H9 (cell line): ENCODE data around the gene CABLES1. TPM values are rescaled to one million over a fixed set of nuclear protein-coding genes. Genes with fewer than 3 reads are reported as not detected.

Experiments
- DNase-seq: peaks from one replicate; pipeline ENCODE4 v3.0.0-alpha.2; 2017
- H2AFZ ChIP-seq: one replicate; pipeline ENCODE4 v1.6.1; 2013; ENCODE audit warnings: mild to moderate bottlenecking, low read length, control low read depth, moderate library complexity
- H2AK5ac ChIP-seq: 2 replicates; pipeline ENCODE4 v1.6.1; 2013; ENCODE audit warnings: low read length, control low read depth, mixed read lengths; ENCODE audit not compliant: insufficient read length
- H2BK120ac ChIP-seq: one replicate; pipeline ENCODE4 v1.6.1; 2013; ENCODE audit warnings: low read depth, mild to moderate bottlenecking, low read length, control low read depth, inconsistent platforms; ENCODE audit not compliant: poor library complexity, severe bottlenecking
- H2BK12ac ChIP-seq: 2 replicates; pipeline ENCODE4 v1.6.1; 2013; ENCODE audit warnings: low read length, control low read depth, mixed read lengths, low read depth; ENCODE audit not compliant: insufficient read length
- H2BK15ac ChIP-seq: 2 replicates; pipeline ENCODE4 v1.6.1; 2013; ENCODE audit warnings: low read depth, low read length, control low read depth
- H2BK20ac ChIP-seq: one replicate; pipeline ENCODE4 v1.6.1; 2013; ENCODE audit warnings: low read depth, mild to moderate bottlenecking, low read length, control low read depth, inconsistent platforms; ENCODE audit not compliant: poor library complexity, severe bottlenecking
- H2BK5ac ChIP-seq: 2 replicates; pipeline ENCODE4 v1.6.1; 2013; ENCODE audit warnings: low read length, control low read depth, mixed read lengths; ENCODE audit not compliant: insufficient read length
- H3K14ac ChIP-seq: 2 replicates; pipeline ENCODE4 v1.6.1; 2013; ENCODE audit warnings: low read length, control low read depth; ENCODE audit not compliant: insufficient read depth
- H3K18ac ChIP-seq: 2 replicates; pipeline ENCODE4 v1.6.1; 2013; ENCODE audit warnings: low read depth, mild to moderate bottlenecking, mixed read lengths, low read length, control low read depth; ENCODE audit not compliant: insufficient read length
- H3K23ac ChIP-seq: 2 replicates; pipeline ENCODE4 v1.6.1; 2013; ENCODE audit warnings: low read length, control low read depth, mixed read lengths, low read depth; ENCODE audit not compliant: insufficient read length
- H3K23me2 ChIP-seq: 2 replicates; pipeline ENCODE4 v1.6.1; 2013; ENCODE audit warnings: low read depth, mild to moderate bottlenecking, mixed read lengths, low read length, control low read depth; ENCODE audit not compliant: insufficient read length, poor library complexity, severe bottlenecking
- H3K27ac ChIP-seq: 2 replicates; pipeline ENCODE4 v1.5.1; 2013; ENCODE audit warnings: low read length, control low read depth, mixed read lengths, low read depth; ENCODE audit not compliant: insufficient read length
- H3K27me3 ChIP-seq: 2 replicates; pipeline ENCODE4 v1.6.1; 2013; ENCODE audit warnings: low read length, control low read depth, inconsistent platforms; ENCODE audit not compliant: insufficient read depth
- H3K4ac ChIP-seq: 2 replicates; pipeline ENCODE4 v1.6.1; 2013; ENCODE audit warnings: low read depth, mild to moderate bottlenecking, control low read depth, inconsistent platforms, low read length, moderate library complexity
- H3K4me1 ChIP-seq: 2 replicates; pipeline ENCODE4 v1.6.1; 2013; ENCODE audit warnings: low read length, control low read depth, inconsistent platforms; ENCODE audit not compliant: insufficient read depth
- H3K4me2 ChIP-seq: 2 replicates; pipeline ENCODE4 v1.6.1; 2013; ENCODE audit warnings: low read length, control low read depth, mixed read lengths; ENCODE audit not compliant: insufficient read length, insufficient read depth
- H3K56ac ChIP-seq: 2 replicates; pipeline ENCODE4 v1.6.1; 2013; ENCODE audit warnings: low read depth, mild to moderate bottlenecking, mixed read lengths, low read length, control low read depth; ENCODE audit not compliant: insufficient read length
- H3K79me1 ChIP-seq: 2 replicates; pipeline ENCODE4 v1.6.1; 2013; ENCODE audit warnings: low read depth, mild to moderate bottlenecking, moderate library complexity, low read length, control low read depth, inconsistent platforms; ENCODE audit not compliant: insufficient read depth, poor library complexity, severe bottlenecking
- H3K79me2 ChIP-seq: 2 replicates; pipeline ENCODE4 v1.6.1; 2013; ENCODE audit warnings: low read length, control low read depth, inconsistent platforms; ENCODE audit not compliant: insufficient read depth
- H3K9ac ChIP-seq: 2 replicates; pipeline ENCODE4 v1.6.1; 2013; ENCODE audit warnings: low read length, control low read depth, mixed read lengths; ENCODE audit not compliant: insufficient read length; ENCODE audit errors: extremely low read depth
- H3K9me3 ChIP-seq: one replicate; pipeline ENCODE4 v1.6.1; 2013; ENCODE audit warnings: low read depth, low read length, inconsistent platforms; ENCODE audit not compliant: control insufficient read depth
- H3T11ph ChIP-seq: one replicate; pipeline ENCODE4 v1.6.1; 2013; ENCODE audit warnings: mild to moderate bottlenecking, low read length, control low read depth, inconsistent platforms
- H4K20me1 ChIP-seq: one replicate; pipeline ENCODE4 v1.6.1; 2013; ENCODE audit not compliant: control insufficient read depth, insufficient read length, insufficient read depth
- H4K5ac ChIP-seq: 2 replicates; pipeline ENCODE4 v1.6.1; 2013; ENCODE audit warnings: low read depth, mild to moderate bottlenecking, mixed read lengths, low read length, control low read depth; ENCODE audit not compliant: insufficient read length
- H4K8ac ChIP-seq: replicated peaks from 2 replicates; pipeline ENCODE4 v1.6.1; 2013; ENCODE audit warnings: low read length, control low read depth, mixed read lengths, low read depth; ENCODE audit not compliant: insufficient read length
- H4K91ac ChIP-seq: 2 replicates; pipeline ENCODE4 v1.6.1; 2013; ENCODE audit warnings: low read depth, mild to moderate bottlenecking, moderate library complexity, mixed read lengths, low read length, control low read depth; ENCODE audit not compliant: insufficient read length
- H3K27ac Mint-ChIP-seq, 3 experiments: 2 replicates in 2 of 3; 3 replicates in 1 of 3; pipeline ENCODE4 v1.8.0; 2020 to 2021; ENCODE audit warnings: mixed read lengths in 3 of 3, mild to moderate bottlenecking in 1 of 3, moderate library complexity in 1 of 3
- H3K27me3 Mint-ChIP-seq: 2 replicates; pipeline ENCODE4 v1.8.0; 2021; ENCODE audit warnings: low read depth, mild to moderate bottlenecking, moderate library complexity, mixed read lengths
- H3K36me3 Mint-ChIP-seq, 3 experiments: 2 replicates in 2 of 3; 3 replicates in 1 of 3; pipeline ENCODE4 v1.8.0; 2020 to 2021; ENCODE audit warnings: low read depth in 3 of 3, mixed read lengths in 3 of 3; ENCODE audit not compliant: insufficient read depth in 1 of 3
- H3K4me1 Mint-ChIP-seq, 2 experiments: 2 replicates each; pipeline ENCODE4 v1.8.0; 2020; ENCODE audit warnings: mixed read lengths in 2 of 2
- H3K4me3 Mint-ChIP-seq, 2 experiments: 2 replicates in 1 of 2; 3 replicates in 1 of 2; pipeline ENCODE4 v1.8.0; 2020 to 2021; ENCODE audit warnings: mild to moderate bottlenecking in 2 of 2, mixed read lengths in 2 of 2, moderate library complexity in 1 of 2
- H3K9me3 Mint-ChIP-seq, 2 experiments: 2 replicates in 1 of 2; 3 replicates in 1 of 2; pipeline ENCODE4 v1.8.0; 2020; ENCODE audit warnings: mild to moderate bottlenecking in 2 of 2, mixed read lengths in 2 of 2, moderate library complexity in 1 of 2
- CTCF ChIP-seq: fragments of 200-600 bp; sonication (generic); conservative IDR thresholded peaks from 3 replicates; pipeline ENCODE4 v1.8.0; 2021; ENCODE audit warnings: antibody characterized with exemption, mild to moderate bottlenecking
- WGBS: extraction: QIAGEN DNeasy Blood & Tissue Kit; methylation state at CpG from one replicate; pipeline ENCODE4 v1.1.7; 2013; ENCODE audit warnings: missing lambda C conversion rate, low lambda C conversion rate, mixed read lengths; ENCODE audit not compliant: insufficient read length; ENCODE audit errors: extremely low coverage; 5-methylcytosine and 5-hydroxymethylcytosine counted together
- total RNA-seq: library from RNA; stranded (reverse); gene quantifications from 2 replicates; pipeline ENCODE4 v1.2.1, GENCODE V29; 2021

The CABLES1 gene
- total RNA-seq, 1 experiment from 2014 or later, result 27.1 TPM

- no peak overlapping the region for H3K4ac ChIP-seq
- no peaks in the 10 kb centered on the region for H3K9me3 ChIP-seq
- no peak overlapping the region for H2BK120ac ChIP-seq
- no peak overlapping the region for H3K27ac ChIP-seq
- H3K9me3 Mint-ChIP-seq, result no peaks in the 10 kb centered on the region
- peaks cover 2 to 7% of the 10 kb centered on the region in 2 experiments; a peak in 2 of 4 replicates for H3K4me1 Mint-ChIP-seq
- H4K8ac ChIP-seq, result no peak overlapping the region
- no peak overlapping the region for H3K14ac ChIP-seq
- no peak overlapping the region for H2BK15ac ChIP-seq
- H3K9ac ChIP-seq, result no peak overlapping the region
- TF ChIP-seq CTCF, result no peak
- no peak overlapping the region for H4K91ac ChIP-seq
- no peak overlapping the region for H2BK5ac ChIP-seq
- no CpG with 5 or more reads among the region's 11 CpGs for WGBS
- no peaks in the 10 kb centered on the region for H3K27me3 ChIP-seq
- H2BK20ac ChIP-seq, result no peak overlapping the region
- no peak overlapping the region for H2AFZ ChIP-seq
- no peak overlapping the region for H3K4me2 ChIP-seq
- no peak overlapping the region for H3K23ac ChIP-seq
- H3K56ac ChIP-seq, result no peak overlapping the region
- H2AK5ac ChIP-seq, result no peak overlapping the region
- H3K36me3 Mint-ChIP-seq, result no peaks in the 10 kb centered on the region; a peak in 1 of 7 replicates
- H3K79me1 ChIP-seq, result no peaks in the 10 kb centered on the region
- DNase-seq, result no peak
- no peak overlapping the region for H3K18ac ChIP-seq
- no peak overlapping the region for H4K5ac ChIP-seq
- H3K4me1 ChIP-seq, result no peaks in the 10 kb centered on the region
- no peak overlapping the region for H3T11ph ChIP-seq
- no peaks in the 10 kb centered on the region for H3K23me2 ChIP-seq
- no peak overlapping the region for H2BK12ac ChIP-seq
- H3K27me3 Mint-ChIP-seq, result peaks cover 2% of the 10 kb centered on the region; the same call in 1 of the 2 replicates
- no peak overlapping the region for H3K4me3 Mint-ChIP-seq
- H3K27ac Mint-ChIP-seq, result no peak overlapping the region
- no peaks in the 10 kb centered on the region for H3K79me2 ChIP-seq
- no peaks in the 10 kb centered on the region for H4K20me1 ChIP-seq
Measured at GRCh38 chr18:23102493-23103261, 32.6 kb upstream of the CABLES1 start.
